Neuronal stem cell (in vitro differentiated cells): ENCODE results near the gene RINT1.
A peak's percentile ranks its signal among the peaks of the same experiment; 100 is the strongest.

ENCODE experiments used
- DNase-seq: peaks from one replicate; pipeline ENCODE4 v3.0.0-alpha.2; 2013; ENCODE audit warnings: low spot score
- H2AFZ ChIP-seq: one replicate; pipeline ENCODE4 v1.6.1; 2013; ENCODE audit warnings: mild to moderate bottlenecking, low read length, inconsistent platforms
- H2AK5ac ChIP-seq: 2 replicates; pipeline ENCODE4 v1.6.1; 2013; ENCODE audit warnings: low read depth, mild to moderate bottlenecking, inconsistent platforms, low read length, moderate library complexity, mixed read lengths
- H2BK120ac ChIP-seq: 2 replicates; pipeline ENCODE4 v1.6.1; 2013; ENCODE audit warnings: low read depth, mild to moderate bottlenecking, inconsistent platforms, low read length, moderate library complexity, mixed read lengths
- H2BK12ac ChIP-seq: one replicate; pipeline ENCODE4 v1.6.1; 2013; ENCODE audit warnings: low read length, inconsistent platforms
- H2BK15ac ChIP-seq: 2 replicates; pipeline ENCODE4 v1.6.1; 2013; ENCODE audit warnings: mild to moderate bottlenecking, low read length, inconsistent platforms, mixed read lengths
- H2BK5ac ChIP-seq: one replicate; pipeline ENCODE4 v1.6.1; 2013; ENCODE audit warnings: inconsistent platforms, mild to moderate bottlenecking, low read length, moderate library complexity
- H3K14ac ChIP-seq: one replicate; pipeline ENCODE4 v1.6.1; 2013; ENCODE audit warnings: low read length, inconsistent platforms
- H3K18ac ChIP-seq: 2 replicates; pipeline ENCODE4 v1.6.1; 2013; ENCODE audit warnings: low read length, inconsistent platforms
- H3K23ac ChIP-seq: 2 replicates; pipeline ENCODE4 v1.6.1; 2013; ENCODE audit warnings: low read depth, mild to moderate bottlenecking, mixed read lengths, low read length, inconsistent platforms; ENCODE audit not compliant: poor library complexity
- H3K27ac ChIP-seq: replicated peaks from 3 replicates; pipeline ENCODE4 v1.5.1; 2013; ENCODE audit warnings: low read length, inconsistent platforms
- H3K27me3 ChIP-seq, 3 experiments: 2 replicates each; pipeline ENCODE4 v1.6.1; 2013; ENCODE audit warnings: low read length in 3 of 3, mild to moderate bottlenecking in 2 of 3, inconsistent platforms in 1 of 3, low read depth in 1 of 3, mixed read lengths in 1 of 3, moderate library complexity in 1 of 3; ENCODE audit not compliant: control insufficient read depth in 3 of 3, insufficient read depth in 3 of 3
- H3K36me3 ChIP-seq, 2 donors: replicated peaks in 1 of 2; 2 replicates each; pipeline ENCODE4 v1.6.1; 2013; ENCODE audit warnings: low read length in 2 of 2; ENCODE audit not compliant: control insufficient read depth in 2 of 2, insufficient read depth in 2 of 2
- H3K4ac ChIP-seq: 2 replicates; pipeline ENCODE4 v1.6.1; 2013; ENCODE audit warnings: inconsistent platforms, mild to moderate bottlenecking, low read length, moderate library complexity
- H3K4me1 ChIP-seq, 2 donors: 1 replicate in 1 of 2; 2 replicates in 1 of 2; pipeline ENCODE4 v1.6.1; 2013; ENCODE audit warnings: low read length in 2 of 2, low read depth in 1 of 2; ENCODE audit not compliant: control insufficient read depth in 2 of 2, insufficient read depth in 1 of 2
- H3K4me2 ChIP-seq: one replicate; pipeline ENCODE4 v1.6.1; 2013; ENCODE audit warnings: mild to moderate bottlenecking, low read length, inconsistent platforms; ENCODE audit not compliant: insufficient read depth, poor library complexity, severe bottlenecking
- H3K4me3 ChIP-seq, 2 donors: 2 replicates each; pipeline ENCODE4 v1.5.1; 2013; ENCODE audit warnings: low read length in 2 of 2, mild to moderate bottlenecking in 2 of 2, inconsistent platforms in 1 of 2, moderate library complexity in 1 of 2
- H3K79me1 ChIP-seq: one replicate; pipeline ENCODE4 v1.6.1; 2013; ENCODE audit warnings: low read depth, mild to moderate bottlenecking, inconsistent platforms, low read length, moderate library complexity
- H3K9ac ChIP-seq: one replicate; pipeline ENCODE4 v1.6.1; 2013; ENCODE audit warnings: mild to moderate bottlenecking, low read depth, low read length, inconsistent platforms; ENCODE audit not compliant: poor library complexity
- H3K9me3 ChIP-seq, 2 donors: replicated peaks in 1 of 2; 2 replicates each; pipeline versions ENCODE3 to v1.6.1; 2013; ENCODE audit warnings: low read length in 2 of 2, mild to moderate bottlenecking in 2 of 2, inconsistent platforms in 1 of 2, low read depth in 1 of 2, mixed read lengths in 1 of 2, moderate library complexity in 1 of 2; ENCODE audit not compliant: control insufficient read depth in 2 of 2, insufficient read depth in 1 of 2
- H4K8ac ChIP-seq: one replicate; pipeline ENCODE4 v1.6.1; 2013; ENCODE audit warnings: low read depth, mild to moderate bottlenecking, inconsistent platforms, low read length, moderate library complexity
- H4K91ac ChIP-seq: one replicate; pipeline ENCODE4 v1.6.1; 2013; ENCODE audit warnings: low read length, low read depth, mild to moderate bottlenecking, inconsistent platforms; ENCODE audit not compliant: poor library complexity
- WGBS, 2 donors: extraction: QIAGEN DNeasy Blood & Tissue Kit; methylation state at CpG; one replicate each; pipeline ENCODE4 v1.1.7; 2013; ENCODE audit warnings: missing lambda C conversion rate in 2 of 2, mixed read lengths in 1 of 2; ENCODE audit not compliant: insufficient read length in 2 of 2, insufficient replicate concordance in 1 of 2; ENCODE audit errors: extremely low coverage in 2 of 2; 5-methylcytosine and 5-hydroxymethylcytosine counted together

RINT1 gene

DNA sequence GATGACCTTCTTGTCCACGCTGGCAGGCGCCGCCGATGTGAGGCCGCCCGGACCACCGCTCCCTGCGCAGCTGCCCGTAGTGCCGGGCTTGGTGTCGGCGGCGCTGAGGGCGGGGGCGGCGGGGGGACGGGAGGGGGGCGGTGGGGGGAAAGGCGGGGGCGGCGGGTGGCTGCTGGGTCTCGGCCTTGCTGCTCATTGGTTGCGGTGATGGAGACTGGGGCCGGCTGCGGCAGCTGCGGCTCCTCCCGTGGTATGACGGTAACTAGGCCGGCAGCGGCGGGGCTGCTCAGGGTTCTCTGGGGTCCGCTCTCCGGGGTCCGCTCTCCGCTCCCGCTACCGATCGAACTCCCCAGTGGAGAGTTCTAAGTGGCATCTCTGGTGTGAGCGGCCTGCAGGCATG is 51.1 kb downstream of the RINT1 start:
- H3K4me2 ChIP-seq: no peak overlapping the region
- H3K4ac ChIP-seq: no peak overlapping the region
- no peak overlapping the region for H2BK12ac ChIP-seq
- H3K14ac ChIP-seq: no peak overlapping the region
- no peak overlapping the region for H2AK5ac ChIP-seq
- H4K8ac ChIP-seq: no peak overlapping the region
- H3K23ac ChIP-seq: no peak overlapping the region
- no peak overlapping the region for H2BK120ac ChIP-seq
- H2BK5ac ChIP-seq: no peak overlapping the region
- no peak overlapping the region for H3K27ac ChIP-seq
- no peak overlapping the region for H2BK15ac ChIP-seq
- peaks cover 0 to 2% of the 10 kb centered on the region in 2 donors for H3K4me1 ChIP-seq
- peaks cover 1% of the 10 kb centered on the region for H3K79me1 ChIP-seq
- DNase-seq: no peak
- H3K18ac ChIP-seq: no peak overlapping the region
- H2AFZ ChIP-seq: no peak overlapping the region
- no peak overlapping the region for H3K4me3 ChIP-seq
- no peaks in the 10 kb centered on the region for H3K36me3 ChIP-seq
- H4K91ac ChIP-seq: no peak overlapping the region
- H3K9me3 ChIP-seq: no peaks in the 10 kb centered on the region
- no peak overlapping the region for H3K9ac ChIP-seq
- H3K27me3 ChIP-seq: no peaks in the 10 kb centered on the region
- WGBS, 2 donors: no CpG with 5 or more reads among the region's 39 CpGs

DNA sequence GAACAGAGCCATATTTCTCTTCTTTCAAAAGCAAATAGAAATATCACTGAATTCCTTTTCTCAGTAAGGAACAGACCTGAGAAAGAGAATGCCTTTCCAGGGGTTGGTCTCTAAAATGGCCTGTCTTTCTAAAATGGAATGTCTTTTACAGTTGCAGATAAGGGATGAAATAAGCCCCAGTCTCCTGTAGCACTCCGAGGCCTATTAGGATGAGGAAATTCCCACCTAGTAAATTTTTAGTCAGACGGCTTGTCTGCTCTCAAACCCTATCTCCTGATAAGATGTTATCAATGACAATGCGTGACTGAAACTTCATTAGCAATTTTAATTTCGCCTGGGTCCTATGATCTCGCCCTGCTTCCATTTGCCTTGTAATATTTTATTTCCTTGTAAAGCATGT is 52.2 kb downstream of the RINT1 start:
- no peak overlapping the region for H3K4ac ChIP-seq
- no CpG with 5 or more reads among the region's 5 CpGs for WGBS, 2 donors
- H2BK15ac ChIP-seq: no peak overlapping the region
- no peak for DNase-seq
- H2AFZ ChIP-seq: no peak overlapping the region
- no peak overlapping the region for H2BK12ac ChIP-seq
- H4K8ac ChIP-seq: no peak overlapping the region
- no peaks in the 10 kb centered on the region for H3K79me1 ChIP-seq
- no peak overlapping the region for H3K4me2 ChIP-seq
- no peak overlapping the region for H2AK5ac ChIP-seq
- H2BK120ac ChIP-seq: no peak overlapping the region
- H3K4me1 ChIP-seq: peaks cover 0 to 2% of the 10 kb centered on the region in 2 donors
- no peak overlapping the region for H3K4me3 ChIP-seq
- no peak overlapping the region for H3K14ac ChIP-seq
- H3K27me3 ChIP-seq: no peaks in the 10 kb centered on the region
- no peak overlapping the region for H3K18ac ChIP-seq
- H4K91ac ChIP-seq: no peak overlapping the region
- H3K23ac ChIP-seq: no peak overlapping the region
- H3K9ac ChIP-seq: no peak overlapping the region
- H3K36me3 ChIP-seq: no peaks in the 10 kb centered on the region
- no peak overlapping the region for H2BK5ac ChIP-seq
- no peak overlapping the region for H3K27ac ChIP-seq
- H3K9me3 ChIP-seq: no peaks in the 10 kb centered on the region

DNA sequence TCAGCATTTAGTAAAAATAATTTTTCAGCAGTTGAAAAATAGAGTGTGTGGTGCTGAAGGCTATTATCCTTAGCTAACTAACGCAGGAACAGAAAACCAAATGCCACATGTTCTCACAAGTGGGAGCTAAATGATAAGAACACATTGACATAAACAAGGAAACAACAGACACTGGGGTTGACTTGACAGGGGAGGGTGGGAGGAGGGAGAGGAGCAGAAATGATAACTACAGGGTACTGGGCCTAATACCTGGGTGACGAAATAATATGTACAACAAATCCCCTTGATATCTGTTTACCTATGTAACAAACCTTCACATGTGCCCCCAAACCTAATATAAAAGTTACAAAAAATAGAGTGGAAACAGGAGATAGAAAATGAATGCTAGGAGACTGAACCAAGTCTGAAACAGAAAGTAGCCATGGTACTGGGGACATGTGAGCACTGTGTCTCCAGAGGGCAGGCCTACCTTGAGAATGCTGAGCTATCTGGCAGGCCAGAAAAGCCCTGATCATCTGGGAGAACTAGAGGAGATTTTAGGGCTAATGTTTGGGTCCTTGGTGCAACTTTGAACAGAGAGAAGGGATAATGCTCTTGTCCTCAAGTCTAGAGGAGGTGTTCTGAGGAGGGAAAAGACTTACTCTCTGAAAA is 54.0 kb downstream of the RINT1 start:
- no peak overlapping the region for H3K18ac ChIP-seq
- no peaks in the 10 kb centered on the region for H3K79me1 ChIP-seq
- no peak overlapping the region for H3K4ac ChIP-seq
- H3K27me3 ChIP-seq: no peaks in the 10 kb centered on the region
- no peak overlapping the region for H3K14ac ChIP-seq
- no peak overlapping the region for H2AK5ac ChIP-seq
- H4K91ac ChIP-seq: no peak overlapping the region
- H3K27ac ChIP-seq: no peak overlapping the region
- H3K36me3 ChIP-seq: no peaks in the 10 kb centered on the region
- H4K8ac ChIP-seq: no peak overlapping the region
- H3K4me1 ChIP-seq: peaks cover 0 to 2% of the 10 kb centered on the region in 2 donors
- no CpG with 5 or more reads among the region's 2 CpGs for WGBS, 2 donors
- H3K4me2 ChIP-seq: no peak overlapping the region
- H2AFZ ChIP-seq: peak overlapping the region; percentile 1
- no peak overlapping the region for H3K9ac ChIP-seq
- H2BK12ac ChIP-seq: no peak overlapping the region
- H3K9me3 ChIP-seq: no peaks in the 10 kb centered on the region
- no peak overlapping the region for H2BK120ac ChIP-seq
- H3K4me3 ChIP-seq: no peak overlapping the region
- H2BK15ac ChIP-seq: no peak overlapping the region
- no peak overlapping the region for H3K23ac ChIP-seq
- H2BK5ac ChIP-seq: no peak overlapping the region
- DNase-seq: no peak

DNA sequence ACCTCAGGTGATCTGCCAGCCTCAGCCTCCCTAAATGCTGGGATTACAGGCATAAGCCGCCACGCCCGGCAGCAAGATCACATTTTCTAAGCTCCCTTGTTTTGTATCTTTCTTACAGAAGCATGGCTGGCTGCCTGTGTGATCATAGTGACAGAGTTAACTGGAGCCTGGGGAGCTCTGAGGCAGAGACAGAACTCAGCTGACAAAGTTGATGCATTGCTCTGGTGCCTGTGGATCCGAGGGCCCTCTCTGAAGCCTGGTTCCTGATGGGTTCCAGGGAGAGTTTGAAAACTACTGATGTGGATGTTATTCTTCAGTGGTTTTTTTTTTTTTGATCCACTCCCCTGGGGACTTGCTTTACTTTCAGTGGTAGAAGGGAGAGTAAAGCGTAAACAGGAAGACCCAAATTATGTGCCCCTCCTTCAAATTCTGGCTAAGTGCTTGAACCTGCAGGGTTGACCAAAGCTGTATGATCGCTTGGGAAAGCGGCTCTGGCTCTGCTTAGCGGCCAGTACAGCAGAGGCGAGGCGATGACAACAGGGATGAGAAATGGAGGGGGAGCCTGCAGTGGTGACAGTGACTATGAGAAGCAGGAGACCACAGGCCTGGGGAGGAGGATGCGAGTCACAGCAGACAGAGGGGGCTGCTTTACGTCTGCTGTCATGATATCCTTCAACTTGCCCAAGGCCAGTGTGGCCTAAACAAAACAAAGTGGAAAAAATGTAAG is 56.1 kb downstream of the RINT1 start:
- no peak overlapping the region for H4K8ac ChIP-seq
- H3K79me1 ChIP-seq: no peaks in the 10 kb centered on the region
- no peak overlapping the region for H2BK12ac ChIP-seq
- H3K4ac ChIP-seq: no peak overlapping the region
- H2BK120ac ChIP-seq: no peak overlapping the region
- DNase-seq: no peak
- H2BK15ac ChIP-seq: no peak overlapping the region
- H3K9me3 ChIP-seq: no peaks in the 10 kb centered on the region
- WGBS, 2 donors: no CpG with 5 or more reads among the region's 12 CpGs
- H3K36me3 ChIP-seq: no peaks in the 10 kb centered on the region
- H2BK5ac ChIP-seq: no peak overlapping the region
- H3K4me3 ChIP-seq: no peak overlapping the region
- H2AFZ ChIP-seq: peak overlapping the region; percentile 75
- no peak overlapping the region for H3K23ac ChIP-seq
- H3K4me2 ChIP-seq: no peak overlapping the region
- no peak overlapping the region for H2AK5ac ChIP-seq
- no peaks in the 10 kb centered on the region for H3K4me1 ChIP-seq
- H3K27me3 ChIP-seq: no peaks in the 10 kb centered on the region
- H3K9ac ChIP-seq: no peak overlapping the region
- H3K27ac ChIP-seq: no peak overlapping the region
- H3K14ac ChIP-seq: no peak overlapping the region
- H3K18ac ChIP-seq: no peak overlapping the region
- H4K91ac ChIP-seq: no peak overlapping the region
